GM12878 (cell line): ENCODE data around the gene STAT4. TPM values are rescaled to one million over a fixed set of nuclear protein-coding genes. Genes with fewer than 3 reads are reported as not detected.

Experiments used
- ATAC-seq: fragments of 200-7000 bp; cut with Tn5 transposase; 3 replicates; pipeline ENCODE4 v1.9.1; 2020; ENCODE audit warnings: mild to moderate bottlenecking, moderate library complexity
- BruUV-seq: library from RNA; stranded (reverse); fragments of 400-500 nt; replicated peaks from 2 replicates; lab custom pipeline; 2021; lab: Mats Ljungman, UMichigan
- CTCF ChIA-PET: fragments of 300-600 bp; sonication (Branson Sonifier 250); formaldehyde crosslinking; extraction: SDS; loops from one replicate; lab custom pipeline; 2021; ENCODE audit warnings: inconsistent platforms; lab: Yijun Ruan, JAX
- POLR2A ChIA-PET: fragments of 350-600 bp; formaldehyde crosslinking; extraction: SDS; loops from one replicate; lab custom pipeline; 2021; ENCODE audit warnings: inconsistent platforms; lab: Charles Lee
- RAD21 ChIA-PET: fragments of 300-600 bp; sonication (Branson Sonifier 250); formaldehyde crosslinking; loops from one replicate; lab custom pipeline; 2023; ENCODE audit warnings: antibody characterized with exemption; ENCODE audit not compliant: unreplicated experiment; lab: Charles Lee
- SMC1A ChIA-PET: fragments of 300-600 bp; sonication (Branson Sonifier 250); formaldehyde crosslinking; loops from one replicate; lab custom pipeline; 2023; ENCODE audit not compliant: unreplicated experiment, uncharacterized antibody; lab: Charles Lee
- DNase-seq: peaks from one replicate; pipeline ENCODE4 v3.0.0-alpha.2; 2011; ENCODE audit warnings: low read depth, low spot score
- FAIRE-seq: peaks from 3 replicates; lab custom pipeline; 2011; peaks lifted over from hg19 to GRCh38; lab: Jason Lieb, UNC
- H2AFZ ChIP-seq: 2 replicates; pipeline ENCODE4 v1.6.0; 2011; ENCODE audit warnings: low read depth, low read length, control low read depth; ENCODE audit not compliant: control insufficient read depth
- H3K27ac ChIP-seq: 2 replicates; pipeline ENCODE4 v1.5.1; 2011; ENCODE audit warnings: control low read depth; ENCODE audit not compliant: control insufficient read depth, insufficient read depth
- H3K27me3 ChIP-seq, 2 experiments: replicated peaks in 1 of 2; 2 replicates each; pipeline versions ENCODE4 v1.6.0 to v1.6.1; 2011; ENCODE audit warnings: low read length in 1 of 2; ENCODE audit not compliant: control insufficient read depth in 2 of 2, insufficient read depth in 2 of 2
- H3K36me3 ChIP-seq, 2 experiments: 2 replicates each; pipeline ENCODE4 v1.5.1; 2011; ENCODE audit warnings: low read length in 1 of 2; ENCODE audit not compliant: control insufficient read depth in 2 of 2, insufficient read depth in 2 of 2
- H3K4me1 ChIP-seq: 2 replicates; pipeline ENCODE4 v1.6.1; 2011; ENCODE audit warnings: mild to moderate bottlenecking, low read length, moderate library complexity, mixed read lengths; ENCODE audit not compliant: control insufficient read depth, insufficient read depth
- H3K4me2 ChIP-seq: 2 replicates; pipeline ENCODE4 v1.6.0; 2011; ENCODE audit warnings: control low read depth; ENCODE audit not compliant: control insufficient read depth, insufficient read depth
- H3K4me3 ChIP-seq: fragments of 200-600 bp; sonication (generic); 2 replicates; pipeline ENCODE4 v1.5.1; 2016
- H3K79me2 ChIP-seq: 2 replicates; pipeline ENCODE4 v1.6.0; 2011; ENCODE audit warnings: low read length; ENCODE audit not compliant: control insufficient read depth, insufficient read depth
- H3K9ac ChIP-seq: 2 replicates; pipeline ENCODE4 v1.8.0; 2011; ENCODE audit warnings: low read length, control low read depth, mixed read lengths; ENCODE audit not compliant: control insufficient read depth, insufficient read depth
- H3K9me3 ChIP-seq: replicated peaks from 3 replicates; pipeline ENCODE4 v1.5.1; 2011; ENCODE audit warnings: mild to moderate bottlenecking, low read length; ENCODE audit not compliant: control insufficient read depth, insufficient read depth
- H4K20me1 ChIP-seq: 2 replicates; pipeline ENCODE4 v1.6.0; 2011; ENCODE audit not compliant: control insufficient read depth, insufficient read depth
- ETV6 ChIP-seq, 2 experiments: fragments of 450-650 bp in 1 of 2; IDR thresholded peaks in 1 of 2; conservative IDR thresholded peaks in 1 of 2; 2 replicates each; pipeline ENCODE4 v1.6.1; 2014; ENCODE audit warnings: antibody characterized with exemption in 1 of 2, borderline replicate concordance in 1 of 2, low read depth in 1 of 2, mild to moderate bottlenecking in 1 of 2, moderate library complexity in 1 of 2
- HCFC1 ChIP-seq: fragments of 150-350 bp; IDR thresholded peaks from 2 replicates; pipeline ENCODE4 v1.6.1; 2014; ENCODE audit warnings: low read length
- HDGF ChIP-seq: fragments of 450-650 bp; IDR thresholded peaks from 2 replicates; pipeline ENCODE4 v1.6.1; 2016; ENCODE audit warnings: antibody characterized with exemption
- JUNB ChIP-seq: IDR thresholded peaks from 2 replicates; pipeline ENCODE4 v1.6.1; 2016; ENCODE audit warnings: antibody characterized with exemption, mild to moderate bottlenecking
- NFIC ChIP-seq: IDR thresholded peaks from 2 replicates; pipeline ENCODE4 v1.6.1; 2012; ENCODE audit warnings: low read depth, mild to moderate bottlenecking, inconsistent platforms, low read length, moderate library complexity
- NFXL1 ChIP-seq: fragments of 450-650 bp; IDR thresholded peaks from 2 replicates; pipeline ENCODE4 v1.6.1; 2017; ENCODE audit warnings: antibody characterized with exemption, mild to moderate bottlenecking, borderline replicate concordance
- POLR2A ChIP-seq: IDR thresholded peaks from 2 replicates; pipeline ENCODE4 v1.6.1; 2011; ENCODE audit warnings: low read depth, mild to moderate bottlenecking, low read length
- POLR2AphosphoS5 ChIP-seq: IDR thresholded peaks from 2 replicates; pipeline ENCODE4 v1.6.1; 2011; ENCODE audit warnings: mild to moderate bottlenecking, low read length, inconsistent platforms
- PRDM15 ChIP-seq: fragments of 450-650 bp; formaldehyde crosslinking; IDR thresholded peaks from 2 replicates; pipeline ENCODE4 v1.4.0; 2020; ENCODE audit warnings: mild to moderate bottlenecking, moderate library complexity
- RUNX3 ChIP-seq: IDR thresholded peaks from 2 replicates; pipeline ENCODE4 v1.6.1; 2012; ENCODE audit warnings: low read length, inconsistent platforms
- SMAD5 ChIP-seq: IDR thresholded peaks from 2 replicates; pipeline ENCODE4 v1.6.1; 2016; ENCODE audit warnings: antibody characterized with exemption, low read depth
- YY1 ChIP-seq: IDR thresholded peaks from 2 replicates; pipeline ENCODE4 v1.6.1; 2011; ENCODE audit warnings: low read depth, mild to moderate bottlenecking, low read length
- ZBTB4 ChIP-seq: fragments of 450-650 bp; formaldehyde crosslinking; IDR thresholded peaks from 2 replicates; pipeline ENCODE4 v1.4.0; 2022; ENCODE audit warnings: mild to moderate bottlenecking, moderate library complexity
- WGBS: methylation state at CpG from one replicate; pipeline ENCODE4 v1.1.6; 2016; ENCODE audit warnings: low lambda C conversion rate; ENCODE audit not compliant: insufficient replicate concordance, insufficient coverage; ENCODE audit errors: missing lambda C conversion rate; 5-methylcytosine and 5-hydroxymethylcytosine counted together
- in situ Hi-C: fragments of 300-500 bp; cut with MboI; formaldehyde crosslinking; loops from 9 replicates; pipeline ENCODE4 v1.14.3; 2018; ENCODE audit warnings: mixed read lengths
- intact Hi-C: fragments of 100-400 bp; cut with micrococcal nuclease; formaldehyde crosslinking; loops from one replicate; pipeline ENCODE4 v1.14.2; 2022; ENCODE audit not compliant: unreplicated experiment
- polyA plus RNA-seq, 11 experiments: library from polyadenylated mRNA; depleted of rRNA in 4 of 11; unstranded in 6 of 11; stranded (reverse) in 5 of 11; fragments of >200 nt; fragmentation: Nextera tagmentation in 4 of 11; fragmentation: Illumina TruSeq in 1 of 11; extraction: Ambion mirVana in 4 of 11; extraction: Trizol in 1 of 11; gene quantifications; 1 replicate in 1 of 11; 2 replicates in 10 of 11; pipeline versions ENCODE4 v1.2.1 to v1.2.3, GENCODE V29; 2011 to 2016; ENCODE audit warnings: inconsistent platforms in 2 of 11, missing spikeins in 2 of 11, low read depth in 1 of 11
- total RNA-seq, 4 experiments: library from RNA; depleted of rRNA in 3 of 4; stranded (reverse); fragments of >200 nt in 3 of 4; fragmentation: Illumina TruSeq in 1 of 4; extraction: Trizol in 1 of 4; gene quantifications; 2 replicates each; pipeline versions ENCODE4 v1.2.1 to v1.2.3, GENCODE V29; 2013 to 2021
- TF ChIP-seq, protein P1 (sequence below): fragments of 450-650 bp; conservative IDR thresholded peaks from 2 replicates; pipeline ENCODE4 v1.6.1; 2017; ENCODE audit warnings: mild to moderate bottlenecking, moderate library complexity

STAT4 gene
- total and polyA plus RNA-seq, 10 of the 15 experiments (the other 5 are each of a cell fraction or from before 2014, with no cell fraction given), result 3.1 to 9.3 (median 7.1) TPM

DNA sequence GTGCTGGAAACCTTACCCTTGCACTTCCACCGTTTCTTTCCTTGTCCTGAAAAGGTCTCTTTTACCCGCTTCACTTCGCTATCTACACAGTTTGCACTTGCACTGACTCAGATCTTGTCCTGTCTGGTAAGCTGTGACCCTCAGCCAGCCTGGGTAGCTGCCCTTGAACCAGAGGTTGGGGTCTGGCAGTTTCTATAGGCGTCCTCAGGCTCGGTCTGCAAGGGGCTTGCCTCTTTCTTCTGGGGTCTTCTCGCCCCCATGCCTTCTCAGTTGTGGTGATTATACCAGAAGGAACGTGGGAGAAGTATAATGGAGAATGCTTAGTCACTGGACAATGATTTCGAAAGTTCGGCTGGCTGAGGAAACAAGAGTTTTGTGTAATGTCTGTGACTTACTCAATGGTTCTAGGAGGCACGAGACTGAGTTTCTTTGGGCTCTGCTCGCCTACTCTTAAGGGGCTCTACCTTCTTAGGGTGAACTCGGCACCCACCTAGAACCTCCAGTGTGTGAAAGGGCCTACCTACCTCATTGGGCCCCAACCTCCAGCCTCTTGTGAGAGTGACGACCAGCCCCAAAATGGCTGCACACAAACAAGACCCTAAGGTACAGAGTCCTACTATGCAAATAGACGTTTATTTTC is 129.9 kb downstream of the STAT4 start:
- Histone ChIP-seq H3K27ac (peak overlapping the region; percentile 100), H4K20me1 (no peaks in the 10 kb centered on the region), H3K36me3 (no peaks in the 10 kb centered on the region), H2AFZ (no peak overlapping the region), H3K9me3 (no peaks in the 10 kb centered on the region), H3K27me3 (no peaks in the 10 kb centered on the region), H3K4me1 (peaks cover 45% of the 10 kb centered on the region), H3K79me2 (peaks cover 24% of the 10 kb centered on the region), H3K9ac (peak overlapping the region; percentile 100), H3K4me3 (peak overlapping the region; percentile 69), H3K4me2 (peak overlapping the region; percentile 98)
- intact Hi-C loops, result loop anchor here (1.0 kb wide), 1 partner anchor 10 kb away; no protein-coding TSS in a partner anchor
- RAD21 ChIA-PET, result interaction anchor here (1.1 to 3.1 kb wide), 4 partner anchors 9 to 139 kb away, joined by 3 to 18 read pairs (median 8); no protein-coding TSS in a partner anchor
- ATAC-seq (peak; percentile 56), FAIRE-seq (peak; percentile 72), DNase-seq (no peak)
- BruUV-seq, result TSS peak; percentile 87
- SMC1A ChIA-PET, result interaction anchor here (1.4 to 2.7 kb wide), 5 partner anchors 10 to 139 kb away, joined by 4 to 16 read pairs (median 6); no protein-coding TSS in a partner anchor
- in situ Hi-C loops, result no loop called here
- POLR2A ChIA-PET, result interaction anchor here (0.6 to 3.2 kb wide), 7 partner anchors 9 to 173 kb away, joined by 3 to 28 read pairs (median 7); partner anchors contain the start of gene STAT4
- 2% methylated on average over 14 of the region's 14 CpGs for WGBS
- CTCF ChIA-PET, result interaction anchor here (1.0 to 2.2 kb wide), 3 partner anchors 9 to 31 kb away, joined by 3 to 8 read pairs (median 3); no protein-coding TSS in a partner anchor
- TF ChIP-seq SMAD5, result peak; percentile 87; the same call in 1 of the 2 replicates
- TF ChIP-seq PRDM15 (CRISPR knock-in tag), result no peak
- TF ChIP-seq HCFC1, result no peak
- no peak for TF ChIP-seq NFXL1
- TF ChIP-seq, protein P1, sequence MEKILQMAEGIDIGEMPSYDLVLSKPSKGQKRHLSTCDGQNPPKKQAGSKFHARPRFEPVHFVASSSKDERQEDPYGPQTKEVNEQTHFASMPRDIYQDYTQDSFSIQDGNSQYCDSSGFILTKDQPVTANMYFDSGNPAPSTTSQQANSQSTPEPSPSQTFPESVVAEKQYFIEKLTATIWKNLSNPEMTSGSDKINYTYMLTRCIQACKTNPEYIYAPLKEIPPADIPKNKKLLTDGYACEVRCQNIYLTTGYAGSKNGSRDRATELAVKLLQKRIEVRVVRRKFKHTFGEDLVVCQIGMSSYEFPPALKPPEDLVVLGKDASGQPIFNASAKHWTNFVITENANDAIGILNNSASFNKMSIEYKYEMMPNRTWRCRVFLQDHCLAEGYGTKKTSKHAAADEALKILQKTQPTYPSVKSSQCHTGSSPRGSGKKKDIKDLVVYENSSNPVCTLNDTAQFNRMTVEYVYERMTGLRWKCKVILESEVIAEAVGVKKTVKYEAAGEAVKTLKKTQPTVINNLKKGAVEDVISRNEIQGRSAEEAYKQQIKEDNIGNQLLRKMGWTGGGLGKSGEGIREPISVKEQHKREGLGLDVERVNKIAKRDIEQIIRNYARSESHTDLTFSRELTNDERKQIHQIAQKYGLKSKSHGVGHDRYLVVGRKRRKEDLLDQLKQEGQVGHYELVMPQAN, result no peak
- TF ChIP-seq ETV6 (conservative IDR thresholded peaks at IDR 0.05 in 1 of 2, IDR thresholded peaks at IDR 0.05 in 1 of 2; ENCODE audit: borderline replicate concordance in 1 of 2, low read depth in 1 of 2), result 0 out of 4 replicates have a peak, but pooled peaks of 1 of the 2 experiments have one; percentile 49
- peak; percentile 27; the same call in 1 of the 2 replicates for TF ChIP-seq JUNB
- TF ChIP-seq POLR2A, result peak; percentile 75
- 0 out of 2 replicates have a peak, but pooled peaks have one; percentile 13 for TF ChIP-seq RUNX3
- TF ChIP-seq POLR2AphosphoS5, result peak; percentile 84
- TF ChIP-seq ZBTB4 (CRISPR knock-in tag), result 0 out of 2 replicates have a peak, but pooled peaks have one; percentile 71
- no peak for TF ChIP-seq NFIC
- TF ChIP-seq HDGF, result 0 out of 2 replicates have a peak, but pooled peaks have one; percentile 64
- TF ChIP-seq YY1, result peak; percentile 91
